ENCODE data around the gene LIPT2. TPM values are rescaled to one million over a fixed set of nuclear protein-coding genes. Genes with fewer than 3 reads are reported as not detected.

LIPT2 gene
- total RNA-seq, 1 experiment from 2014 or later = 8.2 TPM

- Histone ChIP-seq H3K4me1 (ENCODE audit: insufficient read depth, low read length) (no peaks in the 10 kb centered on the region), H4K8ac (replicated peaks; ENCODE audit: insufficient read length, low read depth, low read length) (no peak overlapping the region), H2BK120ac (ENCODE audit: low read depth, low read length, poor library complexity, severe bottlenecking) (no peak overlapping the region), H3K56ac (ENCODE audit: insufficient read length, low read depth, low read length) (no peak overlapping the region), H3K9ac (ENCODE audit: extremely low read depth, insufficient read length, low read length) (no peak overlapping the region), H3K14ac (ENCODE audit: insufficient read depth, low read length) (no peak overlapping the region), H2BK15ac (ENCODE audit: low read depth, low read length) (no peak overlapping the region), H3K23ac (ENCODE audit: insufficient read length, low read depth, low read length) (no peak overlapping the region), H4K91ac (ENCODE audit: insufficient read length, low read depth, low read length) (no peak overlapping the region), H3K79me1 (ENCODE audit: insufficient read depth, low read depth, low read length, poor library complexity, severe bottlenecking) (no peaks in the 10 kb centered on the region), H2AK5ac (ENCODE audit: insufficient read length, low read length) (no peak overlapping the region), H3K27me3 (ENCODE audit: insufficient read depth, low read length) (no peaks in the 10 kb centered on the region), H3K9me3 (ENCODE audit: control insufficient read depth, low read depth, low read length) (no peaks in the 10 kb centered on the region), H3K23me2 (ENCODE audit: insufficient read length, low read depth, low read length, poor library complexity, severe bottlenecking) (no peaks in the 10 kb centered on the region), H3K27ac (ENCODE audit: insufficient read length, low read depth, low read length) (no peak overlapping the region), H3K4ac (ENCODE audit: low read depth, low read length) (no peak overlapping the region), H3K18ac (ENCODE audit: insufficient read length, low read depth, low read length) (no peak overlapping the region), H4K5ac (ENCODE audit: insufficient read length, low read depth, low read length) (no peak overlapping the region), H4K20me1 (ENCODE audit: control insufficient read depth, insufficient read depth, insufficient read length) (no peaks in the 10 kb centered on the region), H2BK20ac (ENCODE audit: low read depth, low read length, poor library complexity, severe bottlenecking) (no peak overlapping the region), H3T11ph (ENCODE audit: low read length) (no peak overlapping the region), H3K4me2 (ENCODE audit: insufficient read depth, insufficient read length, low read length) (no peak overlapping the region), H2AFZ (ENCODE audit: low read length) (no peak overlapping the region), H2BK5ac (ENCODE audit: insufficient read length, low read length) (no peak overlapping the region), H3K79me2 (ENCODE audit: insufficient read depth, low read length) (no peaks in the 10 kb centered on the region), H2BK12ac (ENCODE audit: insufficient read length, low read depth, low read length) (no peak overlapping the region)
- TF ChIP-seq CTCF (conservative IDR thresholded peaks at IDR 0.05) = no peak
- no peaks in the 10 kb centered on the region; the same call in 1 of the 2 replicates for H3K27me3 Mint-ChIP-seq (ENCODE audit: low read depth)
- no peaks in the 10 kb centered on the region for H3K36me3 Mint-ChIP-seq (ENCODE audit: insufficient read depth in 1 of 3, low read depth in 3 of 3)
- no peak overlapping the region for H3K4me3 Mint-ChIP-seq
- WGBS (ENCODE audit: extremely low coverage, insufficient read length, low lambda C conversion rate) = no CpG with 5 or more reads among the region's 3 CpGs
- no peak overlapping the region for H3K27ac Mint-ChIP-seq
- H3K4me1 Mint-ChIP-seq = peaks cover 3 to 4% of the 10 kb centered on the region in 2 experiments; a peak in 3 of 4 replicates
- peaks cover 0 to 2% of the 10 kb centered on the region in 2 experiments; a peak in 1 of 5 replicates for H3K9me3 Mint-ChIP-seq
- no peak for DNase-seq
These were observed 12.7 kb downstream of the LIPT2 start for GRCh38 chr11:74480688-74481417.

All from H9 (cell line).